ENCODE measurements around the gene DMPK. TPM values are rescaled to one million over a fixed set of nuclear protein-coding genes. Genes with fewer than 3 reads are reported as not detected.

DMPK gene
- total RNA-seq, 2 experiments from 2014 or later: 14.9 to 34.7 TPM

DNA sequence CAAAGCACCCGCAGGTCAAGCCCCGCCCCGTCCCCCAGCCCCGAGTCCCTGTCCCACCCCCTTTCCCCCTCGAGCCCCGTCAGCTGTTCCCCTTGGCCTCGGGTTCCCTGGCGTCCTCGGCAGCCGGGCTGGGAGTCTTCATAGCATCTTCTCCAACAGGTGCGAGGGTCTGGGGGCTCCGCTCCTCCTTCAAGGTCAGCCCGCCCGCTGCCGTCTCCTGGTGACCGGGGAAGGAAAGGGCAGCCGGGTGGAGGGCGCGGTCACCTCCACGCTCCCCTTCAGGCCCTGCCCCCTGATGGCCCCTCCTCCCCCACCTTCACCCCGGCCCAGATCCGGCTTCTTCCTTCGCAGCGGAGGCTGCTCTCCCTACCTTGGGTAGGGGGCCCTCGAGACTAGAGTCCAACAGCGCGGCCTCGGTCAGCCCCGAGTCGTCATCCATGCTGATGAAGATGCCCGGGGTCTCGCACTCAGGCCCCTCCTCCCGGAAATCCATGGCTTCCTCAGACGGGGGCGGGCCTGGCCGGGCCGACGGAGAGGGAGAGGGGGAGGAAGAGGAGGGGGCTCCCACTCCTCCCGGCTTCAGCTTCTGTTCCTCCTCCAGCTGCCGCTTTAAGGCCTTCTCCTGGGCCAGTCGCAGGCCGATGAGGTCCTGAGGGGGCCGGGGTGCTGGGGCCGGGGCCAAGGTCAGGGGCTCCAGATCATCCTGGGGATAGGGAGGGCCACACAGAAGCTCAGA is 33.4 kb upstream of the DMPK start:
- Histone ChIP-seq H3K9me3 (ENCODE audit: low read length) (no peaks in the 10 kb centered on the region), H3K4me3 (ENCODE audit: low read depth, low read length, poor library complexity, severe bottlenecking) (no peak overlapping the region), H3K79me2 (ENCODE audit: insufficient read depth, low read depth, low read length) (no peaks in the 10 kb centered on the region), H2AFZ (ENCODE audit: low read length) (no peak overlapping the region), H3K36me3 (ENCODE audit: insufficient read depth, low read length) (peaks cover 35% of the 10 kb centered on the region), H3K4me1 (ENCODE audit: insufficient read depth, low read length, poor library complexity, severe bottlenecking) (peaks cover 5% of the 10 kb centered on the region), H4K20me1 (ENCODE audit: insufficient read depth, low read length) (no peaks in the 10 kb centered on the region), H3K4me2 (ENCODE audit: low read length) (no peak overlapping the region), H3K9me2 (ENCODE audit: insufficient read depth, low read length) (no peaks in the 10 kb centered on the region), H3K27ac (ENCODE audit: low read depth, low read length, poor library complexity, severe bottlenecking) (no peak overlapping the region)
- no peak for TF ChIP-seq EZH2phosphoT487 (IDR thresholded peaks at IDR 0.05; ENCODE audit: borderline replicate concordance, low read depth, low read length)
- no peak for TF ChIP-seq CTCF (conservative IDR thresholded peaks at IDR 0.05; ENCODE audit: low read length)
- CTCF ChIA-PET (ENCODE audit: unreplicated experiment): no interaction called here
- no peak for DNase-seq (ENCODE audit: low spot score)
- POLR2A ChIA-PET: no interaction called here
- intact Hi-C loops (cut with micrococcal nuclease; ENCODE audit: unreplicated experiment): no loop called here
- BruUV-seq (replicated peaks): TSS peak; percentile 77

GRCh38 chr19:45814851-45815480 is 32.7 kb upstream of the DMPK start, which contains the start of gene RSPH6A:
Gene RSPH6A, minus strand, starts transcription at chr19:45815308. Its CDS starts 132 bp downstream, at chr19:45815176.
- intact Hi-C loops (cut with micrococcal nuclease; ENCODE audit: unreplicated experiment): no loop called here
- H3K4me2 ChIP-seq (ENCODE audit: low read length): no peak within 1 kb of the TSS
- no peak for DNase-seq (ENCODE audit: low spot score)
- H3K4me3 ChIP-seq (ENCODE audit: low read depth, low read length, poor library complexity, severe bottlenecking): no peak within 1 kb of the TSS
- H3K9me2 ChIP-seq (ENCODE audit: insufficient read depth, low read length): no peaks in the 10 kb centered on the region
- BruUV-seq (replicated peaks): no TSS peak
- CTCF ChIA-PET (ENCODE audit: unreplicated experiment): no interaction called here
- H3K79me2 ChIP-seq (ENCODE audit: insufficient read depth, low read depth, low read length): no peaks in the 10 kb centered on the region
- H3K4me1 ChIP-seq (ENCODE audit: insufficient read depth, low read length, poor library complexity, severe bottlenecking): peaks cover 10% of the 10 kb centered on the region
- H2AFZ ChIP-seq (ENCODE audit: low read length): no peak within 1 kb of the TSS
- no peak within 1 kb of the TSS for H3K27ac ChIP-seq (ENCODE audit: low read depth, low read length, poor library complexity, severe bottlenecking)
- TF ChIP-seq CTCF (conservative IDR thresholded peaks at IDR 0.05; ENCODE audit: low read length): no peak
- TF ChIP-seq EZH2phosphoT487 (IDR thresholded peaks at IDR 0.05; ENCODE audit: borderline replicate concordance, low read depth, low read length): no peak
- H3K36me3 ChIP-seq (ENCODE audit: insufficient read depth, low read length): peaks cover 28% of the 10 kb centered on the region
- POLR2A ChIA-PET: interaction anchor here (0.6 kb wide), 1 partner anchor 12 kb away, joined by 4 read pairs; no protein-coding TSS in a partner anchor
- no peaks in the 10 kb centered on the region for H4K20me1 ChIP-seq (ENCODE audit: insufficient read depth, low read length)
- H3K9me3 ChIP-seq (ENCODE audit: low read length): no peaks in the 10 kb centered on the region
